HepG2 (cell line): ENCODE measurements around the gene LDLRAD4. TPM values are rescaled to one million over a fixed set of nuclear protein-coding genes. Genes with fewer than 3 reads are reported as not detected.

Experiments used
- ATAC-seq: fragments of 200-7000 bp; cut with Tn5 transposase; 3 replicates; pipeline ENCODE4 v1.9.1; 2020; ENCODE audit warnings: mild to moderate bottlenecking, moderate library complexity
- BruUV-seq: library from RNA; stranded (reverse); fragments of 400-500 nt; replicated peaks from 2 replicates; lab custom pipeline; 2021; lab: Mats Ljungman, UMichigan
- CTCF ChIA-PET: fragments of 300-600 bp; formaldehyde crosslinking; extraction: SDS; loops from one replicate; lab custom pipeline; 2021; ENCODE audit warnings: low total read pairs, inconsistent platforms, low intra/inter-chr PET ratio; lab: Yijun Ruan, JAX
- POLR2A ChIA-PET: fragments of 350-600 bp; sonication (Branson Sonifier 250); formaldehyde crosslinking; loops from one replicate; lab custom pipeline; 2020; ENCODE audit warnings: antibody characterized with exemption, inconsistent platforms; lab: Yijun Ruan, JAX
- DNase-seq: peaks from one replicate; pipeline ENCODE4 v3.0.0-alpha.2; 2015; ENCODE audit warnings: low spot score
- FAIRE-seq: peaks from 3 replicates; lab custom pipeline; 2011; peaks lifted over from hg19 to GRCh38; lab: Jason Lieb, UNC
- H2AFZ ChIP-seq: one replicate; pipeline ENCODE4 v1.6.1; 2011; ENCODE audit warnings: low read length, inconsistent platforms
- H3K27ac ChIP-seq: fragments of 300-600 bp; 3 replicates; pipeline ENCODE4 v1.8.0; 2011; ENCODE audit warnings: mixed run types, mild to moderate bottlenecking, mixed read lengths, low read length, inconsistent platforms; ENCODE audit not compliant: insufficient read depth; ENCODE audit errors: extremely low read length
- H3K27me3 ChIP-seq, 2 experiments: fragments of 200-600 bp in 1 of 2; 2 replicates in 1 of 2; 3 replicates in 1 of 2; pipeline versions ENCODE4 v1.6.0 to v1.8.0; 2011; ENCODE audit warnings: low read length in 2 of 2, mild to moderate bottlenecking in 2 of 2, moderate library complexity in 2 of 2, inconsistent platforms in 1 of 2; ENCODE audit not compliant: insufficient read depth in 2 of 2, control insufficient read depth in 1 of 2
- H3K36me3 ChIP-seq, 2 experiments: fragments of 200-600 bp in 1 of 2; replicated peaks in 1 of 2; 2 replicates in 1 of 2; 3 replicates in 1 of 2; pipeline versions ENCODE4 v1.5.1 to v1.8.0; 2011; ENCODE audit warnings: low read length in 2 of 2, inconsistent platforms in 1 of 2; ENCODE audit not compliant: insufficient read depth in 2 of 2, control insufficient read depth in 1 of 2
- H3K4me1 ChIP-seq: 2 replicates; pipeline ENCODE4 v1.5.1; 2012; ENCODE audit warnings: low read length, inconsistent platforms; ENCODE audit not compliant: insufficient read depth
- H3K4me2 ChIP-seq: 2 replicates; pipeline ENCODE4 v1.6.0; 2011; ENCODE audit warnings: low read depth, low read length, inconsistent platforms
- H3K4me3 ChIP-seq, 3 experiments: fragments of 200-600 bp in 1 of 3; sonication (generic), shearing (Covaris generic) in 1 of 3; replicated peaks in 1 of 3; 2 replicates each; pipeline ENCODE4 v1.5.1; 2011 to 2016; ENCODE audit warnings: low read length in 3 of 3, inconsistent platforms in 2 of 3, low read depth in 2 of 3, mild to moderate bottlenecking in 2 of 3, control low read depth in 1 of 3, mixed read lengths in 1 of 3; ENCODE audit not compliant: insufficient read depth in 1 of 3
- H3K79me2 ChIP-seq: one replicate; pipeline ENCODE4 v1.6.1; 2011; ENCODE audit warnings: low read length, inconsistent platforms; ENCODE audit not compliant: insufficient read depth
- H3K9ac ChIP-seq: 2 replicates; pipeline ENCODE4 v1.6.0; 2011; ENCODE audit warnings: mild to moderate bottlenecking, low read depth, low read length, inconsistent platforms; ENCODE audit not compliant: insufficient read depth
- H3K9me3 ChIP-seq: 2 replicates; pipeline ENCODE4 v1.5.1; 2012; ENCODE audit warnings: mild to moderate bottlenecking, low read length
- H4K20me1 ChIP-seq: 2 replicates; pipeline ENCODE4 v1.6.0; 2011; ENCODE audit warnings: inconsistent platforms, mild to moderate bottlenecking, low read length, moderate library complexity; ENCODE audit not compliant: insufficient read depth
- CC2D1A ChIP-seq: sonication (generic); formaldehyde crosslinking; IDR thresholded peaks from 2 replicates; pipeline ENCODE4 v1.8.1; 2023; ENCODE audit warnings: mild to moderate bottlenecking, missing genetic modification reagents
- FOXP1 ChIP-seq, 2 experiments: fragments of 450-650 bp in 1 of 2; IDR thresholded peaks; 2 replicates each; pipeline ENCODE4 v1.6.1; 2017 to 2018; ENCODE audit warnings: antibody characterized with exemption in 1 of 2
- HNF4G ChIP-seq, 2 experiments: sonication (generic) in 1 of 2; formaldehyde crosslinking in 1 of 2; IDR thresholded peaks; 2 replicates each; pipeline versions ENCODE4 v1.4.0 to v1.6.1; 2011 to 2020; ENCODE audit warnings: borderline replicate concordance in 2 of 2, low read depth in 2 of 2, mild to moderate bottlenecking in 2 of 2, low read length in 1 of 2, missing genetic modification reagents in 1 of 2, moderate library complexity in 1 of 2
- KDM5B ChIP-seq: sonication (generic); formaldehyde crosslinking; IDR thresholded peaks from 2 replicates; pipeline ENCODE4 v1.4.0; 2020; ENCODE audit warnings: missing genetic modification reagents, mild to moderate bottlenecking, borderline replicate concordance
- ZNF143 ChIP-seq: sonication (generic); formaldehyde crosslinking; IDR thresholded peaks from 2 replicates; pipeline ENCODE4 v1.4.0; 2020; ENCODE audit warnings: missing genetic modification reagents
- ZNF263 ChIP-seq: sonication (generic); formaldehyde crosslinking; IDR thresholded peaks from 2 replicates; pipeline ENCODE4 v1.4.0; 2020; ENCODE audit warnings: missing genetic modification reagents
- ZNF317 ChIP-seq: sonication (generic); formaldehyde crosslinking; IDR thresholded peaks from 2 replicates; pipeline ENCODE4 v1.5.0; 2020; ENCODE audit warnings: mild to moderate bottlenecking, missing genetic modification reagents
- ZNF44 ChIP-seq: sonication (generic); formaldehyde crosslinking; IDR thresholded peaks from 2 replicates; pipeline ENCODE4 v1.5.1; 2020; ENCODE audit warnings: mild to moderate bottlenecking, missing genetic modification reagents
- ZNF781 ChIP-seq: sonication (generic); formaldehyde crosslinking; IDR thresholded peaks from 2 replicates; pipeline ENCODE4 v1.5.1; 2020; ENCODE audit warnings: borderline replicate concordance, mild to moderate bottlenecking, missing genetic modification reagents; ENCODE audit errors: not compliant biosample characterization
- ZNF782 ChIP-seq: sonication (generic); formaldehyde crosslinking; IDR thresholded peaks from 2 replicates; pipeline ENCODE4 v1.4.0; 2020; ENCODE audit warnings: missing genetic modification reagents, mild to moderate bottlenecking, borderline replicate concordance
- WGBS: methylation state at CpG from one replicate; pipeline ENCODE4 v1.1.6; 2017; ENCODE audit warnings: low lambda C conversion rate; 5-methylcytosine and 5-hydroxymethylcytosine counted together
- in situ Hi-C: cut with HindIII; loops from 2 replicates; pipeline ENCODE4 v1.10.0; 2017; ENCODE audit warnings: low pct_unique_long_range_greater_than_20kb; ENCODE audit not compliant: extremely low pct_ligation_motif_present
- intact Hi-C: fragments of 100-400 bp; cut with micrococcal nuclease; formaldehyde crosslinking; loops from one replicate; pipeline ENCODE4 v1.10.0; 2022; ENCODE audit not compliant: unreplicated experiment
- polyA plus RNA-seq, 8 experiments: library from polyadenylated mRNA; depleted of rRNA in 3 of 8; stranded (reverse) in 7 of 8; unstranded in 1 of 8; fragments of >200 nt; fragmentation: Illumina TruSeq in 4 of 8; extraction: Trizol in 4 of 8; gene quantifications; 2 replicates each; pipeline versions ENCODE4 v1.2.1 to v1.2.3, GENCODE V29; 2011 to 2016; ENCODE audit warnings: low read depth in 4 of 8, missing spikeins in 1 of 8, mixed read lengths in 1 of 8; ENCODE audit not compliant: insufficient read depth in 1 of 8
- total RNA-seq, 5 experiments: library from RNA; depleted of rRNA; stranded (reverse); fragments of >200 nt; fragmentation: Illumina TruSeq; extraction: Trizol; gene quantifications; 2 replicates each; pipeline ENCODE4 v1.2.3, GENCODE V29; 2016; ENCODE audit warnings: low read depth in 1 of 5
- TF ChIP-seq, protein P1 (sequence below): sonication (generic); IDR thresholded peaks from 2 replicates; pipeline ENCODE4 v1.6.1; 2016; ENCODE audit warnings: low read depth, borderline replicate concordance

LDLRAD4 gene
- total and polyA plus RNA-seq, 2 of the 13 experiments (the other 11 are each of a cell fraction or from before 2014, with no cell fraction given) = 13.6 to 20.9 TPM

GRCh38 chr18:13581496-13582177 lies 363.1 kb downstream of the LDLRAD4 start:
- ChIA-PET POLR2A (no interaction called here), CTCF (no interaction called here)
- TF ChIP-seq ZNF317 (CRISPR knock-in tag) (no peak), ZNF263 (no peak), FOXP1 (IDR thresholded peaks at IDR 0.05) (no peak), FOXP1 (CRISPR knock-in tag; IDR thresholded peaks at IDR 0.05) (no peak), KDM5B (CRISPR knock-in tag) (no peak), ZNF44 (no peak), ZNF782 (no peak), ZNF781 (no peak), ZNF143 (CRISPR knock-in tag) (no peak), HNF4G (IDR thresholded peaks at IDR 0.05; ENCODE audit: borderline replicate concordance, low read depth, low read length) (no peak), HNF4G (CRISPR knock-in tag; IDR thresholded peaks at IDR 0.05; ENCODE audit: borderline replicate concordance, low read depth) (no peak), CC2D1A (CRISPR knock-in tag) (no peak)
- TF ChIP-seq, protein P1, sequence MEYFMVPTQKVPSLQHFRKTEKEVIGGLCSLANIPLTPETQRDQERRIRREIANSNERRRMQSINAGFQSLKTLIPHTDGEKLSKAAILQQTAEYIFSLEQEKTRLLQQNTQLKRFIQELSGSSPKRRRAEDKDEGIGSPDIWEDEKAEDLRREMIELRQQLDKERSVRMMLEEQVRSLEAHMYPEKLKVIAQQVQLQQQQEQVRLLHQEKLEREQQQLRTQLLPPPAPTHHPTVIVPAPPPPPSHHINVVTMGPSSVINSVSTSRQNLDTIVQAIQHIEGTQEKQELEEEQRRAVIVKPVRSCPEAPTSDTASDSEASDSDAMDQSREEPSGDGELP = no peak
- H3K27me3 ChIP-seq = no peaks in the 10 kb centered on the region
- H3K9ac ChIP-seq = no peak overlapping the region
- ATAC-seq (no peak), FAIRE-seq (no peak), DNase-seq (no peak)
- no peaks in the 10 kb centered on the region for H3K79me2 ChIP-seq
- H3K4me3 ChIP-seq = no peak overlapping the region
- H4K20me1 ChIP-seq = peaks cover 5% of the 10 kb centered on the region; the same call in 1 of the 2 replicates
- no TSS peak for BruUV-seq
- H3K27ac ChIP-seq = no peak overlapping the region
- no peak overlapping the region for H2AFZ ChIP-seq
- WGBS = 95% methylated on average over 5 of the region's 5 CpGs
- H3K4me2 ChIP-seq = no peak overlapping the region
- H3K36me3 ChIP-seq = no peaks in the 10 kb centered on the region
- intact Hi-C loops (no loop called here), in situ Hi-C loops (no loop called here)
- H3K4me1 ChIP-seq = no peaks in the 10 kb centered on the region
- H3K9me3 ChIP-seq = no peaks in the 10 kb centered on the region
